ENCODE results near the gene FOXC1.

Gene FOXC1

GRCh38 chr6:1645466-1646185, 35.9 kb downstream of the FOXC1 start:
- no peak for DNase-seq

GRCh38 chr6:1651362-1651761, 41.6 kb downstream of the FOXC1 start:
- no peak for DNase-seq

DNA sequence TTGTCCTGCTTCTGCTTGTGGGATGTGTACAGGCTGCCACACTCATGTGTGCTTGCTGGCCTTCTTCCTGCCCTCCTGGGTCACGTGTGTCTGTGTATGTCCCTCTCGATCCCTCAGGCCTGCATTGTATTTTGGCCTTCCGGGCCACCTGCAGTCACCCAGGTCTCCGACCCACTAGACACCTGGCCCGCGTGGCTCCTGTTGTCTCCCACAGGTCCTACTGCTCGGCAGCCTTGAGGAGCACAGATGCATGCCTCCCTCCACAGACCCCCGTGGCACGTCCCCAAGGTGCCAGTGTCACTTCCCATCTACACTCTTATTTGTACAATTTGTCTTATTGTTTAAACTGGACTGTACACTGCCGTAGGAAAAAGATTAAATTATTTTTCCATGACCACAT, 43.1 kb downstream of the FOXC1 start:
- DNase-seq: no peak

DNA sequence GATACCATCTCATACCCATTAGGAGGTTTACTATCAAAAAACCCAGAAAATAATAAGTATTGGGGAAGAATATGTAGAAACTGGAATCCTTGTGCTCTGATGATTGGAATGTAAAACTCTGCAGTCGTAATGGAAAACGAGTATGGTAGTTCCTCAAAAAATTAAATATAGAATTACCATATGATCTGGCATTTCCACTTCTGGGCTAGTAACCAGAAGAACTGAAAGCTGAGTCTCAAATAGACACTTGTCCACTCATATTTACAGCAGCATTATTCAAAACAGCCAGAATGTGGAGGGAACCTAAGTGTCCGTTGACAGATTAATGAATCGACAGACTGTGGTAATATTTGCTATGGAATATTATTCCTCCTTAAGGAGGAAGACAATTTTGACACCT, 44.3 kb downstream of the FOXC1 start:
- DNase-seq: no peak

- no peak for DNase-seq
These were observed 47.5 kb downstream of the FOXC1 start for GRCh38 chr6:1657116-1657770.

DNA sequence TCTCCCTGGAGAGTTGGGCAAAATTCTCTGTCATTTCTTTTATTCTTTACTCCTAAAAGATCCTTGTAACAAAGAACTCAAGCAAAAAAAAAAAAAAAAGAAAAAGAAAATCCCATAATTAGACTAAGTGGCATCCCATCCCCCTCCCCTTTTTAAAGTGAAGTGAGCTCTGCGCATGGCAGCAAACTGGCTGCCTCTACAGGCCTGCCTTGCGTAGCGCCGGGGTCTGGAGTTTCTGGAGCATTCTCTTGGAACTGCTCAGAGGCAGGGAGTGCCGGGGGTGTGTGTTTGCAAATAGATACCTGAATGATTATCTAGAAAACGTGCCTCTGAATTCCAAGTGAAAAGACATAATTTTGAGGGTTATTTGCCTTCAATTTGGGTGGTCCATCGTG, 48.1 kb downstream of the FOXC1 start:
- no peak for DNase-seq

DNA sequence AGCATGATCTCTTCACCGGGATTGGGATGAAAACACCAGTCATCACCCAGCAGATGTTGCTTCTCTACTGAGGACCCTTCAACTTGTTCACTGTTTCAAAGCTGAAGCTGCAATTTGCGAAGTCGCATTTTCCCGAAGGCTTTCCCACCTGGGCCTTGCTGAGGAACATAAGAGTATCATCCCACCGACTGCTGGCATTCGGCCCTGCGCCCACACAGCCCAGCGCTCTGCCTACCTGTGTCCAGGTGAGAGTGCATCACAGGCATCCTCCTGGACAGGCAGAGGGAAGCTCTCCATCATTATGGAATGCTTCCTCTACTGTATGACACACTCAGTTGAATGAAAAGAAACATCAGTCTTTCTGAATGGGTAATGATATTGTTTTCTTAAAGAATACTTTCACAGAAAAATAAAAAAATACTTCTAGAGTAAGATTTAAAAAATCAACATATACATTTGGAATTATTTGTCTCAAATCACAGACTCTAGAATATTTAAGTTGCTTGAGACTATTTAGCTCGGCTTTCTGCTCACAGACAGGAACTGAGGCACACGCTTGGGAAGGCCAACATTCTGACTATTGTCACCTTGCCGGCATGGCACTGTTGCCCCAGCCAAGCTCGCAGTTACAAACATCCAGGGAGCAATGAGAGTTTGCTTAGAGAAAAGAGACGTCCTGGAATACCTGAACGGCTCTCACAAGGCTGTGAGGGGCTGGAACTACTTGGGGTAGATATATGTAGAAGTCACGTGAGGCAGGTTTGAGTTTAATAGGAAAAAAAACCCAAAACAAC, 48.7 kb downstream of the FOXC1 start:
- no peak for DNase-seq

DNA sequence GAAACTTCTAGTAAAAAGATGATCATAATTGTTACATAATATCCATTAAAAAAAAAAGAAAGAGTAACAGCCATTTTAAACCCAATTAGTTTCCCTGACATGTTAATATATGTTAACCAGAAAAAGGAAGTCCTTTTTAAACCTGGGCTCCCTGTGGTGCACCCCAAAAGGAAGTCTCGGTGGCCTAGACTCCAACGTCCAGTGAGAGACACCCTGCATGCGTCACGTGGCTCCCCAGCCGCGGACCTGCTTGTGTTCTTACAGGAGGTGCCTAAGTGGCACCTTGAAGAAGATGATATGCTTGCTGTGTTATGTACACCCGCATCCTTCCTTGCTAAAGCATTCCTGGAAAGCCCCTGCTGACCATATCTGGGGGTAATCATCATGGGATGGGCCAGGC, 50.1 kb downstream of the FOXC1 start:
- DNase-seq: no peak

DNA sequence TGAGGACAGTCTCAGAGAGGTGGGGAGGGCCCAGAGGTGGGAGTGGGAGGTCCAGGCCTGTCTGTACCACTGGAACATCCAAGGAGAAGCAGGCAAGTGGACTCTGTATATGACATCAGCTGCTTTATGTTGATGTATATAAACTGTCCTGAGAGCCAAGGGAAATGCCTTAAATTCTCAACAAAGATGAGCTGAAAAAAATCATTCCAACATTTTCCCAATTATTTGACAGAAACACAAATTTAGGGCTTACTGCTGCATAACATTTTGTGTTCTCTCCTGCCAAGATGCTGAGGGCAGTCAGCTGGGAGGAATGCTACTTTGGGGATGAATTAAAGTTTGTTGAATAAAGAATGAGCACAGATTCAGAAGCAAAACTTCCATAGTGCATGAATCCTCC, 52.8 kb downstream of the FOXC1 start:
- DNase-seq: no peak

Data from activated naive CD4-positive, alpha-beta T cell treated with anti-CD3 and anti-CD28 coated beads, Interleukin-2, amount 50 U/mL, for 16 hours (primary cell).